Measurements from ENCODE around the gene PRKAR1A.

GRCh38 chr17:68595496-68595895 is 83.3 kb downstream of the PRKAR1A start:
- TF ChIP-seq CTCF (IDR thresholded peaks at IDR 0.05): no peak
- TF ChIP-seq POLR2A (IDR thresholded peaks at IDR 0.05): no peak

Data from vagina (tissue), 2 donors.